ENCODE measurements around the gene DPH5.
A peak's percentile ranks its signal among the peaks of the same experiment; 100 is the strongest.
"Not testable (repeated sequence)": the region's sequence is repeated elsewhere in the genome, so short reads cannot be mapped to it uniquely, and the experiment has no call there.

The DPH5 gene

DNA sequence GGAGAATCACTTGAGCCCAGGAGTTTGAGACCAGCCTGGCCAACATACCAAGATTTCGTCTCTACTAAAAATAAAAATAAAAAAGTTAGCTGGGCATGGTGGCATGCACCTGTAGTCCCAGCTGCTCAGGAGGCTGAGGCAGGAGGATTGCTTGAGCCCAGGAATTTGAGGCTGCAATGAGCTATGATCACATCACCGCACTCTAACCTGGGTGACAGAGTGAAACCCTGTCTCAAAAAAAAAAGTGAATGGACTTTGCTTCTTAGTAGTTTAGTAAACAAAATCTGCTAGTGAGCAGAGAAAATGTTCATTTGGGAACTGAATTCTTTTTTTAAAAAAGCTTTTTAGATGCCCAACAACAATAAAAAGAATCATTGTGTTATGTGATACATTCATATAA is 6.5 kb upstream of the DPH5 start:
- not testable (repeated sequence) for DNase-seq (ENCODE audit: low read depth, low spot score)

DNA sequence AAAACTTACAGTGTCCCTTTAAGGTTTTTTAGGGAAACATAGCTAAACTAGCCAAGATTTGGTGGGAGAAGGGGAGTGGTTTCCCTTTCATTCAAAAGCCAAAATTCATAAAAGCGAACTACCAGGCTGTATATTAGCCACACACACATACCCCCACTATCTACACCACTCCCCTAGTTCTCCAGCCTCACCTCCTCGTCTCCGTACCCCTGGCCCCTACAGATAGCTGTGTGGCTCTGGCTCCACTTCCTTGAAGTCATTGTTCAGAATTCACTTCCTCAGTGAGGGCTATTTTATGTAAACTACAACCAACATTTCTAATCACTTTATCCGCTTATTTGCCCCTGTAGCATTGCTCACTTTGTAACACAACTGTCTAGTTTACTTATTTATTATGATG is 5.3 kb upstream of the DPH5 start:
- DNase-seq (ENCODE audit: low read depth, low spot score) = no peak

DNA sequence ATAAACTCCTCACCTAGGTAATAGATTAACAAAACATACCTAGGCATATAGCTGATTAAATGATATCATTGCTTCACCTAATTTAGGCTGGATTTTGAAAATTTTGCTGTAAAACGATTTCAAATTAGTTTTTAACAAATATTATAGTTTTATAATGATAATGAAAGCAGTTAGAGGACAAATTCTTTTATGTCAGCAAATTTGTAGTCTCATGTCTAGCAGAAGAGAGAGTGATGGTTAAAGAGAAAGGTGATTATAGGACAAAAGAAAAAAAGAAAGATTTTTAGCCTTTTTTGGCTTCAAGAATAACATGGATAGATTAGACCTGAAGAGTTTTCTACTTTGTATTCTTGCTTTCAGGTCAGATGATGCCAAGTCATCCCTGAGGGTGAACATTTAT is 3.6 kb upstream of the DPH5 start:
- DNase-seq (ENCODE audit: low read depth, low spot score) = no peak

DNA sequence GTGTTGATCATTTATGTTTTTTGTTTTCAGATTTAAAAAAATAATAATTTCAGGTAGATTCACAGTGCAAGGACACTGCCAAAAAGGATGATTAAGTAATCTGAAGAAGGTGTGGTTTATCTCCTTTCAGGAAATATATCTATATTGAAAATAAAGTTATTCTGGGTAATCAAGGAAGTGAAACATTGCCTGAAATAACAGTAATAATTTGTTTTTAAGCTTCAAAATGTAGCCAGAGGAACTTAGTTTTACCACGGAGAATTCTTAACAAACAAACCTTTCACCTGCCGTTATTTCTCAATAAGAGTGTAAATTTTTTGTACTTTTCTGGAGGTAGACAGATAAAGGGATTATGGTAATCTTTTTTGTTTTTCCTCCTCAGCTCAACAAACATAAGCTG is 2.9 kb upstream of the DPH5 start:
- no peak for DNase-seq (ENCODE audit: low read depth, low spot score)

DNA sequence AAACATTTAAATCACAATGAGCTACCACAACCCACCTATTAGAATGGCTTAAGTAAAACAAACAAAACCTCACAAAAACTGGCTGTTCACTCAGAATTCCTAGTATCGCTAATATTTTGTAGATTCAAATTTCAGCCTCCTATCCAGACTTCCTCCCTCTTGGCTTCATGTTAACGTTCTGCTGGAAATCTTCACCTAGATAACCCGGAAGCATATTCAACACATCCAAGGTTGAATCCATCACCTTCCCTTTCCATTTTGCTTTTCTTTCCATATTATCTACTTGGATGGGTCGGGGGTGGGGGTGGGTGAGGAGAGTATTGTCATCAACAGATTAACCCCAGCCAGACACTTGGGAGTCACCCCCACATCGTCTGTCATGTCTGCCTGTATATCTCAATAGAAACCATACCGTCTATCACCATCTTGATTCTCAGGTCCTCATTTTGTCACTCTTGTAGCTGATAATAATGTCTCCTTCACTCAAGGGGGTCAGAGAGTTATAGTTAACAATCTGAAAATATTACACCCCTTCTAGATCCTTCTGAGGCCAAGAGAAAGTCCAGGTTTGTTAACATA is 1.7 kb upstream of the DPH5 start:
- no peak for DNase-seq (ENCODE audit: low read depth, low spot score)

DNA sequence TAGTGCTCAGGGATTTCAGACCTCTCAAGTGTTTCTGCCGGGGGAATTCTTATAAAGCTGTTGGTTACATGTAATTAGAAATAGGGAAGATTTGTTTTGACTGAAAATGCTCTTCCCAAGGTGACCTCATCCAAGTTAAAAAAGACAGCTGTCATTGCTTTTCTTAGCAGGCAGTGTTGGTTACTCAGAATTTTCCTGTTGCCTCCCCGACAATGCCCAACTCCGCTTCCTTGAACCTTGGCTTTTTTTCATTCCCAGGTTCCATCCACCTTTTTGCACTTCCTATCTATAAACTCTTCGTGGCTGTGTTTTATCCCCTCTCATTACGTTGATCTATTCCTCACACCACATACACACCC is 825 bp upstream of the DPH5 start:
- DNase-seq (ENCODE audit: low read depth, low spot score) = no peak

DNA sequence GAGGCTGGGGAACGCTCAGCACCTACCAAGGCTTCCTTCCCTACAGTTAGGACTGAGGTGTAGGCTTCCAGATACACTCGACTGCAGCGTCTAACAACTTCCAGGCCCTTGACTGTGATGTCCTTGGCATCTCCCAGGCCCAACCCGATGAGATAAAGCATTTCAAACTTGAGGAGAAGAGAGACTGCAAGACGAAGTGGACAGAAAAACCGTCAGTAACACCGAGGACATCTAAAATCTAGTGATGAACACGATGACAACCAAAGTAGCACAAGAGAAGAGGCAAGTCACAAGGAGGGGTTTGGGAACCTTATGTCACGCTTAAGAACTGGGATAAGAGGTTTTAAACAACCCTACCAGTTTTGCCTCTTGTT is 314 bp downstream of the DPH5 start:
- no peak for DNase-seq (ENCODE audit: low read depth, low spot score)

DNA sequence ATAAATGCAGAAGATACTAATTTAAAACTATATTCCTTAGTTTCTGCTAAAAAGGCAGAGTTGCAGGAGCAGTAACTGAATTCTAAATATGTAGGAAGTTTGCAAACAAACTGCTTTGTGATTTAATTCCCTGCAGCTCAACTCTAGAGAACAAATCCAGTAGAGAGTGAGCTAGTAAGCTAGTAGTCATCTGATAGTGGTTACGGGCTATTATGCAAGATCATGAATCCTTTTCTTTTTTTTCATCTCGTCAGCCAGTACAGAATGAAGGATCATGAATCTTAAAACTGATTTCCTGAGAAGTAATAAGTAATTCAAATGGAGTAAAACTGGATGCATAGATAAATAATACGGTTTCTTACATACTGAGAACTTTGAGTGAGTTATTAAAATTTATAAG is 3.3 kb downstream of the DPH5 start:
- DNase-seq (ENCODE audit: low read depth, low spot score) = peak; percentile 36

DNA sequence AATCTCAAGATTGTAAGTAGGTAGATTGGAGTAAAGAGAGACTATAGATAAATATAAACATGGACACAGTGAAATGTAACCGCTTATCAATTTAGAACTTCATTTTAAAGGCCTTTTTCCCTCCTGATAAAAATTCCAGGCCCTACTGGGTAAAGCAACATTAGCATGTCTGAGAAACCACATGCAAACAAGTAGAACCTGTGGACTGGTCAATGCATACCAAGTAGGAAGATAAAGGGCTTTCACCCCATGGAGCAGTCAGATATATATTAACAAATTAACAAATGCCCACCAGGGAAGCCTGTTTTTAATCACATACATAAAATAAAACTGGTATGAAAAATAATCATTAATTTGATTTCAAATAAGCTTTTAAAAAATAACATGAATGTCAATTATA is 8.1 kb downstream of the DPH5 start:
- no peak for DNase-seq (ENCODE audit: low read depth, low spot score)

DNA sequence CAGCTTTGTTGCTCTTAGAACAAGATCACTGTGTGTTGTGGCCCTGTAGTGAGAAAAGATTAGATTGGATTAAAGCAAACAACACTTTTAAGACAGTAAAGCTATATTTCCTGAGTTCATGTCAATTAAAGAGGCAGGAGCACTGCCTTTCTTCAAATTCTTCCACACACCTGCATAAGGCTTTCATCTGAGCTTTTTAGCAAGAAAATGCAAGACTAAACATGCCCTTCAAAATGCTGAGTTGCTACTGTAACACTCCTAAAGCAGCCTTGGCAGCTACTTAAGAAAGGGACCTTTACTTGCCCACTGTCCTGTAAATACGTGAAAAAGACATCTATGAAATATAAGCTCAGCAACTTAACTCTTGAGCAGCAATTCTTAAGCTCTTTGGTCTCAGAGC is 11.8 kb downstream of the DPH5 start:
- no peak for DNase-seq (ENCODE audit: low read depth, low spot score)

DNA sequence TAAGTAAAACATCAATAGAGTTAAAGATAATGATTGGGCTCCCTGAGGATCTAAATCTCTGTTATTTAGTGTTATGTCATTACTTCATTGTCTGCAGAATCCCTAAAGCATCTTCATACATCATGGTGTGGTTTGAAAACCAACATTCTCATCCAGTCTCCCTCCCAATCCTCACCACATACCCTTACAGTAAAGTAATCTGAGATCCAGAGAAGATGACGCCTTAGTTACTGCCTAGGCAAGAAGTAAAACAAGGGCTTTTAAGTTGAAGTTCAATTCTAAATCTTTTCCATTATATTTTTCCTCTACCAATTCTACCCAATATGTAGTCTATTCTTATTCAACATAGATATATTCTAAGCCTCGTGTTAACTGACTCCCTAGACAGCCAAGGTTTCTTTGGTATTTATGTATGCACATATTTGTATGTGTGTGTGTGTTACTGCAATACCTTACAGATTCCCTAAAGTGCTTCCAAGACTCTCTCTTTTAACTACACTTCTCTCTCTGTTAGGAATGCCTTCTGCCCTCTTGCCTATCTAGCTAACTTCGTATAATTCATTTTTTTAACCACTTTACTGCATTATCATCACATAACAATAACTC is 17.3 kb downstream of the DPH5 start:
- no peak for DNase-seq (ENCODE audit: low read depth, low spot score)

DNA sequence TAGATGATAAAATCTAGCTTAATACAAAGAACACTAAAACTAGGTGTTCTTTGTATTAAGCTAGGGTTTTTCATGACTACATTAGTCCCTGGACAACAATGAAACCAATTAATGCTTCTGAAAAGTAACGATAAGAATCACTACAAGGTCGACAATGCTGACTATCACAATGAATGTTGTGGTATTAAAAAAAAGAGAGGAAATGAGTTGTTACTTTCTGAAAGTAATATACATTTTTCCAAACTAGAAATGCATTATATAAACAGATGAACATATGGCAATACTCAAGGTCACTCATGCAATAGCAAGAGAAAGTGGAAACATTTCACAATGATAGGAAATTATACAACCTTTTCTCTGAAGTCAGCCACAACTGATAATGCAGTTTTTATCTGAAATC is 19.0 kb downstream of the DPH5 start:
- no peak for DNase-seq (ENCODE audit: low read depth, low spot score)

DNA sequence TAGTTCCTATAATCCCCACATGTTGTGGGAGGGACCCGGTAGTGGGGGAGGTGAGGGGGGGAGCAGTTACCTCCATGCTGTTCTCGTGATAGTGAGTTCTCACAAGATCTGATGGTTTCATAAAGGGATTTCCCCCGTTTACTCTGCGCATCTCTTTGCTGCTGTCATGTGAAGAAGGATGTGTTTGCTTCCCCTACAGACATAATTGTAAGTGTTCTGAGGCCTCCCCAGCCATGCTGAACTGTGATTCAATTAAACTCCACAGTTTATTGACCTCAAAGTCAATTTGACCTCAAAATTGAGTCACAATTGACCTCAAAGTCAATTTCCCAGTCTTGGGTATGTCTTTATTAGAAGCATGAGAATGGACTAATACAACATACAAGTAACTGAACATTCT is 19.7 kb downstream of the DPH5 start:
- DNase-seq (ENCODE audit: low read depth, low spot score) = no peak

DNA sequence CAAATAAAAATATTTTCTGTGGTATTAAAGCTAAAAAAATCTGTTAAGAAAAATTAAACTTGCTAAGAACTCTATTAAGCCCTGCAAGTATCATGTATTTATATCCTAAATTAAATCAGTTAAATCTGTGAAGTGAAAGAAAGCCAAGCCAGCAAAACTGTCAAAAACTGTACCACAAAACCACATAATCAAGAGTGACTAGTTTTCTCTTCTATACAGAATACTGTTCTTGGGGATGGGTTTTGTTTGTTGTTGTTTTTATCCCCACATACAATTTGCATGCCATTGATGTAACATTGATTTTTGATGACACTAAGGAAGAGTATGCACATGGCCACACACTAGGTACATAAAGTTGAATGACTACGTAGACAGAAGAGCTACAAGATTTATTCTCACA is 20.4 kb downstream of the DPH5 start:
- DNase-seq (ENCODE audit: low read depth, low spot score) = no peak

DNA sequence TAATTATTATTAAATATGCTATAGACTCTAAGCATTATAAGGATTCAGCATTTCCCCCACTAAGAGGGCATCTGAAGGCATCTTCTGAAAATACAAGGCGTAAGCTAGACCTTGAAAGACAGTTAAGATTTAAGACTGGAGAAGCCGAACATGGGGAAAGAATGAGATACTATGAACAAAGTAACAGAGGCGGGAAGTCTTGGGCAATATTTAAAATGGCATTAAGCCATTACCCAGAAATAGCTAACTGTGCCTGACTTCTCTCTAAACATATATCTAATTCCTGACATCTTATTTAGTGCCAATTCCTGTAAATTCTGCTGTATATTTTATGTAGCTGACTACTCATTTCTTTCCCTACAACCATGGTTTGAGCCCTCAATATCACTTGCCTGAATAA is 20.9 kb downstream of the DPH5 start:
- no peak for DNase-seq (ENCODE audit: low read depth, low spot score)

DNA sequence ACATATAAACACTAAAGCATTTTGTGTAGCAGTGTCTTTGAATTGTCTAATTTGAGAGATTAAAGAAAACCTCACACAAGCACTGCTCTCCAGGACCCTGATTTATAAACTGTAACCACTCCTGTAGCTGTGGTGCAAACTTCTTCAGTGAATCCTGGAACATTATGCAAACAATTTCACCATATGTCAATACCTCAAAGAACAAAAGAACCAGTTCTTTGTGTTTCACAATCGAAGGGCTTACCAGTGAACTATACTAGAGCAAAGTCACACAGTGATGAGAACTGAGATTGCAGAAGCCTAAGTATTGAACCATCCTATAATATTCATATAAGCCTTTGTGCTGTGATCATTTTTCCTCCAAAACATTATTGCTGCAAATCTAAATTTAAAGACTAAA is 21.5 kb downstream of the DPH5 start:
- no peak for DNase-seq (ENCODE audit: low read depth, low spot score)

DNA sequence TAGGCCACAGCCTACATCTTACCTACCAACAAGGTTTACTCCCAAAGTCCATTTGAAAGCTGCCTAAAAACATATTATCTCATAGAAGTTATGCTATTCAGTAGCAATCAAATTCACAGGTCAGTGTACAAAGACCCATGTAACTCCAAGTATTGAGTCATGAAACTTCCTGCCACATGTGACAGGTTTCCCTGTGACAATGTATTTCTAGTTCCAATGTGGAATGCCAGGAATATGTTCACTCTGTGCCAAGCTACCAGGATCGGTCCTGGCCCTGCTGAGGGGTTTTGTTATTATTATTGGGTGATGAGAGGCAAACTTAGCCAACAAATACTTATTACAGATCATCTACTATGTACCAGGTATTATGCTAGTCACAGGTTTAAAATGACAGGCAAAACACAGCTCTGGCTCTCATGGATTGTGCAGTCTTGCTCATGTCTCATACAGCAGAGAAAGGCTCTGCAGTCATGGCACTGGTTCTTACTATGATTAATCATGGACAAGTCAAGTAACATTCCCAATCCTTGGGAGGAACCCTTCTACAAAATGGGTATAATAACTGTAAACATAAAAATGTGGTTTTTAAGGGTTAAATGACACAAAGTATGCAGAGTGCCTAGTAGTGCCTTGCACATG is 22.5 kb downstream of the DPH5 start:
- DNase-seq (ENCODE audit: low read depth, low spot score) = no peak

DNA sequence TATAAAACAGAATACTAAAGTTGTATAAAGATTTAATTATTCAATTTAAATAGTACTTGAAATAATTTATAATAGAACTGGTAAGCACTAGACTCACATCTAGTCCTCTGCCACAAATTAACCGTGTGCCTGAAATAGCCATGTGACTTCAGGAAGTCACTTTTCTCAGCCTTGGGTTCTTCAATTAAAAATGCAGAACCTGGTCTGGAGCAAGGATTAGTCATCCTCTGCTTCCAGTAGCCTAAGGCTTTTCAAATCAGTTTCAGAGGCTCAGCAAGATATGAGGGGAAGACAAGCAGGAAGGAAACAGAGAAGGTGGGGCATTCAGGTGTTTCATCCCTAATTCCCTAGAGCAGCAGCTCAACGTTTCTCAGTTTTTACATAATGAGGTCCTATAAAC is 23.0 kb downstream of the DPH5 start:
- peak; percentile 49 for DNase-seq (ENCODE audit: low read depth, low spot score)

DNA sequence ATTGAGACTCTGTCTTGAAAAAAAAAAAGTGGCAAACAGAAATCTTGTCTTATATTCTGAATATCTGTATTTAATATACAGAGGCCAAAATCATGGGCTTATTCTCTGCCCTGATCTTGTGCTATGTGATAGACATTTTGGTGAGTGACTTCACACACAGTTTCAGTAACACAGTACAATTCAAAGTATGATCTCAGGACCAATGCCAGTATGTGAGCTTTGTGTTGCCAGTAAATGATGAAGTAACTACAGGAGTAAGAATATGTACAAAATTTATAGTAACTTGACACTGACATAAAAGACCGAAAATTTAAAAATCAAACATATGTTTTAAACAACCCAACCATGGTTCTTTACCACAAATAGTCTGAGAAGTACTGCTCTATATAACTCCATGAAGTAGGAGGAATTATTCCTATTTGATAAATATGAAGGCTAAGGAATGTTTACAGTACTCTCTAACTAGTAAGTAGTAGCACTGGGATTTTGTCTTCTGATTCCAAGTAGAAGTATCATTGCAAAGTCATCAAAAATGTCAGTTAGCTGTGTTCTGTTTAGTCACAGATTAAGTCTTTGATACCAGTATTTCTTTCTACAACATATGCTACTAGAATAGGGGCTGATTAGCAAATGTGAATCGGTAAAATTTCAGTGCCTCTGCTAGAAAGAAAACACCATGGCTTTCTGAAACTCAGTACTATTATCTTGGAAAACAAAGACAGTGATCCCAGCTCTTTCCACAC is 25.3 kb downstream of the DPH5 start:
- DNase-seq (ENCODE audit: low read depth, low spot score) = no peak

DNA sequence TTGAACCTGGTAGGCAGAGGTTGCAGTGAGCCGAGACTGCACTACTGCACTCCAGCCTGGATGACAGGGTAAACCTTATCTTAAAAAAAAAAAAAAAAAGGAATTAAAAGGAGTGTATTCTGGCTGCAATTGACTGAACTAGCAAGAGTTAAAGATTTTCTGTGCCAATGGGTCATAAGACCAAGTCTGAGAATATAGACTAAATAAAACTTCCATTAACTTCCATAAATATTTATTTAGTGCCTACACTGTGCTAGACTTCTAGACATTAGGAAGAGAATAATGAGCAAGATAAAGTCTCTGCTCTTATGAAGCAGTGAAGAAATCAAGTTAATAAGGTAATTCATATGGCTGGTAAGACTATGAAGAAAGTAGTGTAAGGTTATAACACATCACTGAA is 27.2 kb downstream of the DPH5 start:
- DNase-seq (ENCODE audit: low read depth, low spot score) = no peak

DNA sequence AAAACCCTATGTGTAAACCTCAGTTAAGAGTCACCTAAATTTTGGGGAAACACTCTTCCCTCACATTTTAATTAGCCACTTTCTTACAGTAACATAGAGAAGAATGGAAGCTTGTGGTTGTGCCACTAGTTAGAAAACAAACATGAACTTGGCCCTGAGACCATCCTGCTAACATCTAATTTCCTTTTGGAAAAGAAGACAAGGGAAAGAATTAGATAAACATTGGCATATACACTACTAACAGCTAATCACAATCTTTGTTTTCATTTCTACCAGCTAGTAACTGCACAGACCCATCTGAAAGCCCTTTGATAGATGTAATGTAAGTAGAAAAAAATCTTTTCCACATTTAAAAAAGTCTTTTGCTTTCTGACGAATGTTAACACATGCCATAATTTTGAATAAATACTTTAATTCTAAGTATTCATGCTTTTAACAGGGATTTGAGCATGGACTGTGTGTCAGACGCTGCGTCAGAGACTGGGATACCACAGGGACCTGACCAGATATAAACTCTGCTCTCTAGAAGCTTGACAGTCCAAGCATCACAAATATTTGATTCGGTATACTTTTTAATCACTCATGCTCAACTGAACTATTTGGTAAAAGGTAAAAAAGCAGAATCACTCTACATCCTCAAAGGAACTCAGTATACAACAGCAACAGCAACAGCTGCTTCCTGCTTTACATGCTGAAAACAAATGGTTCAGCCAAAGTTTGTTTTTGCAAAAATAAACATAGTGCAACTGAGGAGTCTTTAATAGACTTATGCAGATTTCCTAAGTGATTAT is 30.2 kb downstream of the DPH5 start:
- DNase-seq (ENCODE audit: low read depth, low spot score) = no peak

All from astrocyte of the hippocampus (primary cell).